Measurements from ENCODE around the gene DKKL1. TPM values are rescaled to one million over a fixed set of nuclear protein-coding genes. Genes with fewer than 3 reads are reported as not detected.

The DKKL1 gene
- total and polyA plus RNA-seq, 2 experiments from 2014 or later, result 0.76 to 2.9 TPM

GRCh38 chr19:49368711-49369358 is 5.2 kb downstream of the DKKL1 start:
- ATAC-seq (no peak), DNase-seq (ENCODE audit: low spot score) (no peak)
- H3K27me3 ChIP-seq (ENCODE audit: insufficient read depth), result no peaks in the 10 kb centered on the region
- H3F3A ChIP-seq (replicated peaks; ENCODE audit: low read depth), result no peaks in the 10 kb centered on the region
- no peak overlapping the region for H3K4me3 Mint-ChIP-seq
- H4K20me1 ChIP-seq (replicated peaks; ENCODE audit: insufficient read depth), result no peaks in the 10 kb centered on the region
- no peaks in the 10 kb centered on the region for H3K79me2 ChIP-seq (replicated peaks; ENCODE audit: insufficient read depth)
- H2AFZ ChIP-seq, result no peak overlapping the region
- TF ChIP-seq EZH2phosphoT487 (IDR thresholded peaks at IDR 0.05; ENCODE audit: unreplicated experiment), result no peak
- TF ChIP-seq EZH2 (IDR thresholded peaks at IDR 0.05; ENCODE audit: low read depth, unreplicated experiment), result no peak
- no peak for TF ChIP-seq REST (IDR thresholded peaks at IDR 0.05; ENCODE audit: unreplicated experiment)
- no peak for TF ChIP-seq CREB1 (CRISPR knock-in tag; IDR thresholded peaks at IDR 0.05; ENCODE audit: low read depth)
- TF ChIP-seq NANOG (IDR thresholded peaks at IDR 0.05; ENCODE audit: borderline replicate concordance), result no peak
- TF ChIP-seq ZNF114 (CRISPR knock-in tag; IDR thresholded peaks at IDR 0.05), result no peak
- no peak for TF ChIP-seq POLR2AphosphoS5 (IDR thresholded peaks at IDR 0.05; ENCODE audit: low read depth)
- no peak overlapping the region for H3K4me3 ChIP-seq
- H3K27ac ChIP-seq (ENCODE audit: low read depth), result no peak overlapping the region
- H3K36me3 ChIP-seq (ENCODE audit: insufficient read depth), result no peaks in the 10 kb centered on the region
- no peak overlapping the region for H3K27ac Mint-ChIP-seq
- H3K4me1 ChIP-seq (ENCODE audit: insufficient read depth), result no peaks in the 10 kb centered on the region; the same call in 1 of the 2 replicates
- peaks cover 30% of the 10 kb centered on the region for H3K9me3 Mint-ChIP-seq
- peaks cover 8% of the 10 kb centered on the region for H3K27me3 Mint-ChIP-seq (ENCODE audit: insufficient read depth, low read depth, poor library complexity)
- H3K4me2 ChIP-seq, result no peak overlapping the region
- no peaks in the 10 kb centered on the region for H3K9me2 ChIP-seq (ENCODE audit: insufficient read depth)
- H3K4me1 Mint-ChIP-seq, result no peaks in the 10 kb centered on the region; the same call in 2 of the 3 replicates
- peaks cover 21% of the 10 kb centered on the region; the same call in 2 of the 3 replicates for H3K36me3 Mint-ChIP-seq (ENCODE audit: low read depth)

- ATAC-seq (no peak), DNase-seq (ENCODE audit: low spot score) (no peak)
- H3K27ac Mint-ChIP-seq, result no peak overlapping the region
- Histone ChIP-seq H2AFZ (no peak overlapping the region), H3K4me2 (no peak overlapping the region), H3K27ac (ENCODE audit: low read depth) (no peak overlapping the region), H4K20me1 (replicated peaks; ENCODE audit: insufficient read depth) (no peaks in the 10 kb centered on the region), H3K9me2 (ENCODE audit: insufficient read depth) (no peaks in the 10 kb centered on the region), H3K4me1 (ENCODE audit: insufficient read depth) (no peaks in the 10 kb centered on the region), H3K4me3 (no peak overlapping the region), H3K36me3 (ENCODE audit: insufficient read depth) (no peaks in the 10 kb centered on the region), H3K27me3 (ENCODE audit: insufficient read depth) (no peaks in the 10 kb centered on the region), H3K79me2 (replicated peaks; ENCODE audit: insufficient read depth) (no peaks in the 10 kb centered on the region), H3F3A (replicated peaks; ENCODE audit: low read depth) (no peaks in the 10 kb centered on the region)
- peaks cover 21% of the 10 kb centered on the region; the same call in 2 of the 3 replicates for H3K36me3 Mint-ChIP-seq (ENCODE audit: low read depth)
- peaks cover 30% of the 10 kb centered on the region for H3K9me3 Mint-ChIP-seq
- peaks cover 5% of the 10 kb centered on the region for H3K27me3 Mint-ChIP-seq (ENCODE audit: insufficient read depth, low read depth, poor library complexity)
- H3K4me1 Mint-ChIP-seq, result no peaks in the 10 kb centered on the region
- no peak overlapping the region; the same call in 2 of the 3 replicates for H3K4me3 Mint-ChIP-seq
- TF ChIP-seq REST (IDR thresholded peaks at IDR 0.05; ENCODE audit: unreplicated experiment), result no peak
- TF ChIP-seq EZH2 (IDR thresholded peaks at IDR 0.05; ENCODE audit: low read depth, unreplicated experiment), result no peak
Observed at GRCh38 chr19:49371184-49371583, 7.5 kb downstream of the DKKL1 start.

Measured in GM23338 (cell line).